ENCODE measurements around the gene HSF2BP.
"Not testable (repeated sequence)": the region's sequence is repeated elsewhere in the genome, so short reads cannot be mapped to it uniquely, and the experiment has no call there.

The HSF2BP gene

GRCh38 chr21:43659136-43660000 is at the start of gene HSF2BP, which contains the start of gene RRP1B:
Gene HSF2BP, minus strand, starts transcription at chr21:43659488. Its CDS starts 1,392 bp downstream, at chr21:43658096.
Gene RRP1B, plus strand, starts transcription at chr21:43659560. Its CDS starts 105 bp downstream, at chr21:43659665.
- DNase-seq, result peak; percentile 84

GRCh38 chr21:43708745-43709381 is 49.6 kb upstream of the HSF2BP start:
- DNase-seq, result no peak

- DNase-seq, result no peak
These were observed 48.2 kb upstream of the HSF2BP start for GRCh38 chr21:43707462-43707861.

- peak; percentile 46 for DNase-seq
These were observed 44.0 kb upstream of the HSF2BP start for GRCh38 chr21:43703035-43703880.

- no peak for DNase-seq
These were observed 43.4 kb upstream of the HSF2BP start for GRCh38 chr21:43702785-43703034.

- no peak for DNase-seq
These were observed 42.9 kb upstream of the HSF2BP start for GRCh38 chr21:43701936-43702784.

GRCh38 chr21:43699933-43700599 is 40.8 kb upstream of the HSF2BP start:
- DNase-seq, result no peak

- DNase-seq, result not testable (repeated sequence)
These were observed 40.1 kb upstream of the HSF2BP start for GRCh38 chr21:43699492-43699777.

GRCh38 chr21:43697758-43698643 is 38.7 kb upstream of the HSF2BP start:
- DNase-seq, result no peak

- DNase-seq, result no peak
These were observed 36.9 kb upstream of the HSF2BP start for GRCh38 chr21:43696214-43696613.

GRCh38 chr21:43694437-43695079 is 35.3 kb upstream of the HSF2BP start:
- no peak for DNase-seq

- DNase-seq, result no peak
These were observed 34.7 kb upstream of the HSF2BP start for GRCh38 chr21:43693981-43694380.

GRCh38 chr21:43692949-43693348 is 33.7 kb upstream of the HSF2BP start:
- DNase-seq, result no peak

- DNase-seq, result no peak
These were observed 32.5 kb upstream of the HSF2BP start for GRCh38 chr21:43691801-43692200.

GRCh38 chr21:43691086-43691795 is 32.0 kb upstream of the HSF2BP start:
- DNase-seq, result no peak

GRCh38 chr21:43690346-43690745 is 31.1 kb upstream of the HSF2BP start:
- DNase-seq, result no peak

- no peak for DNase-seq
These were observed 30.5 kb upstream of the HSF2BP start for GRCh38 chr21:43689556-43690337.

- no peak for DNase-seq
These were observed 29.6 kb upstream of the HSF2BP start for GRCh38 chr21:43688906-43689305.
